SK-N-SH treated with all-trans-retinoic acid at 6 μM for 48 hours (cell line): ENCODE results near the gene CRKL.

ENCODE experiments used
- ATAC-seq: fragments of 200-7000 bp; cut with Tn5 transposase; 3 replicates; pipeline ENCODE4 v1.9.1; 2020; ENCODE audit warnings: mild to moderate bottlenecking, moderate library complexity
- ARNTL ChIP-seq: fragments of 450-650 bp; formaldehyde crosslinking; IDR thresholded peaks from 2 replicates; pipeline ENCODE4 v1.5.0; 2020; ENCODE audit warnings: low read depth, mild to moderate bottlenecking, moderate library complexity, borderline replicate concordance
- BACH2 ChIP-seq: fragments of 250-450 bp; sonication (Bioruptor Pico); IDR thresholded peaks from 2 replicates; pipeline ENCODE4 v1.9.0; 2021; ENCODE audit warnings: mild to moderate bottlenecking, borderline replicate concordance
- CREB5 ChIP-seq: fragments of 250-450 bp; sonication (Bioruptor Pico); IDR thresholded peaks from 2 replicates; pipeline ENCODE4 v1.5.1; 2020; ENCODE audit warnings: low read depth, mild to moderate bottlenecking, moderate library complexity
- CSDC2 ChIP-seq: fragments of 250-450 bp; sonication (Bioruptor Pico); IDR thresholded peaks from 2 replicates; pipeline ENCODE4 v1.5.0; 2020; ENCODE audit warnings: mild to moderate bottlenecking, moderate library complexity
- CSRNP3 ChIP-seq: fragments of 250-450 bp; sonication (Bioruptor Pico); IDR thresholded peaks from 2 replicates; pipeline ENCODE4 v1.5.1; 2021; ENCODE audit warnings: mild to moderate bottlenecking, moderate library complexity
- ESRRG ChIP-seq: fragments of 250-450 bp; sonication (Bioruptor Pico); IDR thresholded peaks from 2 replicates; pipeline ENCODE4 v1.6.1; 2021; ENCODE audit warnings: mild to moderate bottlenecking
- ISL1 ChIP-seq: fragments of 250-450 bp; sonication (Bioruptor Pico); IDR thresholded peaks from 2 replicates; pipeline ENCODE4 v2.1.2; 2022; ENCODE audit warnings: mild to moderate bottlenecking, moderate library complexity
- OSR1 ChIP-seq: fragments of 250-450 bp; sonication (Bioruptor Pico); IDR thresholded peaks from 2 replicates; pipeline ENCODE4 v1.8.0; 2022; ENCODE audit warnings: moderate library complexity, mild to moderate bottlenecking, inconsistent platforms
- PATZ1 ChIP-seq: fragments of 250-450 bp; sonication (Bioruptor Pico); IDR thresholded peaks from 2 replicates; pipeline ENCODE4 v1.8.0; 2020; ENCODE audit warnings: mild to moderate bottlenecking, moderate library complexity, borderline replicate concordance
- POU6F1 ChIP-seq: fragments of 250-450 bp; sonication (Bioruptor Pico); IDR thresholded peaks from 2 replicates; pipeline ENCODE4 v1.8.0; 2021; ENCODE audit warnings: low read depth, mild to moderate bottlenecking, moderate library complexity, borderline replicate concordance
- PPARA ChIP-seq: fragments of 250-450 bp; sonication (Bioruptor Pico); IDR thresholded peaks from 2 replicates; pipeline ENCODE4 v1.5.0; 2020; ENCODE audit warnings: mild to moderate bottlenecking, borderline replicate concordance
- RARB ChIP-seq: fragments of 250-450 bp; sonication (Bioruptor Pico); IDR thresholded peaks from 2 replicates; pipeline ENCODE4 v1.8.0; 2021; ENCODE audit warnings: mild to moderate bottlenecking, moderate library complexity
- SNAI2 ChIP-seq: fragments of 250-450 bp; sonication (Bioruptor Pico); IDR thresholded peaks from 2 replicates; pipeline ENCODE4 v1.5.0; 2020; ENCODE audit warnings: mild to moderate bottlenecking, moderate library complexity
- TCF4 ChIP-seq: fragments of 250-450 bp; sonication (Bioruptor Pico); IDR thresholded peaks from 2 replicates; pipeline ENCODE4 v1.8.0; 2021; ENCODE audit warnings: mild to moderate bottlenecking, moderate library complexity, borderline replicate concordance
- TOX ChIP-seq: fragments of 250-450 bp; sonication (Bioruptor Pico); IDR thresholded peaks from 2 replicates; pipeline ENCODE4 v1.8.0; 2021; ENCODE audit warnings: mild to moderate bottlenecking, moderate library complexity, borderline replicate concordance
- TSHZ2 ChIP-seq: fragments of 250-450 bp; sonication (Bioruptor Pico); IDR thresholded peaks from 2 replicates; pipeline ENCODE4 v1.5.0; 2020; ENCODE audit warnings: mild to moderate bottlenecking, moderate library complexity
- ZC3H10 ChIP-seq: fragments of 250-450 bp; sonication (Bioruptor Pico); IDR thresholded peaks from 2 replicates; pipeline ENCODE4 v1.5.1; 2021; ENCODE audit warnings: mild to moderate bottlenecking, moderate library complexity
- ZFP3 ChIP-seq: fragments of 250-450 bp; sonication (Bioruptor Pico); IDR thresholded peaks from 2 replicates; pipeline ENCODE4 v1.5.0; 2020; ENCODE audit warnings: mild to moderate bottlenecking, moderate library complexity
- ZFP30 ChIP-seq: fragments of 450-650 bp; formaldehyde crosslinking; IDR thresholded peaks from 2 replicates; pipeline ENCODE4 v1.5.0; 2022; ENCODE audit warnings: mild to moderate bottlenecking, moderate library complexity
- ZNF70 ChIP-seq: fragments of 450-650 bp; formaldehyde crosslinking; IDR thresholded peaks from 2 replicates; pipeline ENCODE4 v1.5.0; 2020; ENCODE audit warnings: mild to moderate bottlenecking, moderate library complexity
- ZNF8 ChIP-seq: fragments of 450-650 bp; formaldehyde crosslinking; IDR thresholded peaks from 2 replicates; pipeline ENCODE4 v1.5.0; 2020; ENCODE audit warnings: mild to moderate bottlenecking, moderate library complexity

The CRKL gene

GRCh38 chr22:20967697-20968211 is 50.5 kb downstream of the CRKL start:
- no peak for ATAC-seq
- TF ChIP-seq OSR1 (CRISPR knock-in tag) (no peak), ZNF8 (no peak), CREB5 (CRISPR knock-in tag) (no peak), RARB (CRISPR knock-in tag) (no peak), SNAI2 (CRISPR knock-in tag) (no peak)

- no peak for ATAC-seq
- TF ChIP-seq TSHZ2 (CRISPR knock-in tag) (no peak), ESRRG (no peak), TOX (no peak), ARNTL (CRISPR knock-in tag) (no peak), PPARA (no peak), POU6F1 (CRISPR knock-in tag) (no peak), ISL1 (no peak), BACH2 (no peak), ZC3H10 (no peak), CSRNP3 (no peak), RARB (CRISPR knock-in tag) (no peak), SNAI2 (CRISPR knock-in tag) (no peak), ZFP30 (no peak), TCF4 (CRISPR knock-in tag) (no peak), CSDC2 (no peak), ZNF70 (CRISPR knock-in tag) (no peak), PATZ1 (CRISPR knock-in tag) (no peak), ZNF8 (no peak), ZFP3 (no peak)
- TF ChIP-seq, all 23 proteins: peak for 0
Measured at GRCh38 chr22:20968281-20968977, 51.2 kb downstream of the CRKL start.

- TF ChIP-seq CSRNP3 (no peak), ZC3H10 (no peak), TOX (no peak), RARB (CRISPR knock-in tag) (no peak), POU6F1 (CRISPR knock-in tag) (no peak), ESRRG (no peak), OSR1 (CRISPR knock-in tag) (no peak), ZFP3 (no peak), SNAI2 (CRISPR knock-in tag) (no peak), TCF4 (CRISPR knock-in tag) (no peak), PPARA (no peak), CREB5 (CRISPR knock-in tag) (no peak), ARNTL (CRISPR knock-in tag) (no peak), CSDC2 (no peak)
- no peak for ATAC-seq
Measured at GRCh38 chr22:20970939-20971657, 53.9 kb downstream of the CRKL start.
